Measurements from ENCODE around the gene ECEL1.

- TF ChIP-seq, protein P1, sequence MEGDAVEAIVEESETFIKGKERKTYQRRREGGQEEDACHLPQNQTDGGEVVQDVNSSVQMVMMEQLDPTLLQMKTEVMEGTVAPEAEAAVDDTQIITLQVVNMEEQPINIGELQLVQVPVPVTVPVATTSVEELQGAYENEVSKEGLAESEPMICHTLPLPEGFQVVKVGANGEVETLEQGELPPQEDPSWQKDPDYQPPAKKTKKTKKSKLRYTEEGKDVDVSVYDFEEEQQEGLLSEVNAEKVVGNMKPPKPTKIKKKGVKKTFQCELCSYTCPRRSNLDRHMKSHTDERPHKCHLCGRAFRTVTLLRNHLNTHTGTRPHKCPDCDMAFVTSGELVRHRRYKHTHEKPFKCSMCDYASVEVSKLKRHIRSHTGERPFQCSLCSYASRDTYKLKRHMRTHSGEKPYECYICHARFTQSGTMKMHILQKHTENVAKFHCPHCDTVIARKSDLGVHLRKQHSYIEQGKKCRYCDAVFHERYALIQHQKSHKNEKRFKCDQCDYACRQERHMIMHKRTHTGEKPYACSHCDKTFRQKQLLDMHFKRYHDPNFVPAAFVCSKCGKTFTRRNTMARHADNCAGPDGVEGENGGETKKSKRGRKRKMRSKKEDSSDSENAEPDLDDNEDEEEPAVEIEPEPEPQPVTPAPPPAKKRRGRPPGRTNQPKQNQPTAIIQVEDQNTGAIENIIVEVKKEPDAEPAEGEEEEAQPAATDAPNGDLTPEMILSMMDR (IDR thresholded peaks at IDR 0.05; ENCODE audit: low read depth, low read length) = no peak
- no peak for TF ChIP-seq EZH2phosphoT487 (IDR thresholded peaks at IDR 0.05; ENCODE audit: low read depth)
These were observed 31.2 kb upstream of the ECEL1 start for GRCh38 chr2:232518844-232519243.
